H1 (cell line): ENCODE measurements around the gene APOC4. TPM values are rescaled to one million over a fixed set of nuclear protein-coding genes. Genes with fewer than 3 reads are reported as not detected.

ENCODE experiments used
- E2F6 ChIP-seq: IDR thresholded peaks from 2 replicates; pipeline ENCODE4 v1.6.1; 2012; ENCODE audit warnings: inconsistent platforms
- polyA plus RNA-seq, 7 experiments: library from polyadenylated mRNA; depleted of rRNA in 3 of 7; stranded (reverse) in 5 of 7; unstranded in 2 of 7; fragments of >200 nt in 5 of 7; fragments of 200-250 nt in 2 of 7; gene quantifications; 1 replicate in 5 of 7; 2 replicates in 1 of 7; 4 replicates in 1 of 7; pipeline versions ENCODE4 v1.2.1 to v1.2.3, GENCODE V29; 2011 to 2013; ENCODE audit warnings: missing spikeins in 2 of 7, mixed read lengths in 2 of 7
- total RNA-seq: library from RNA; stranded (reverse); fragmentation: NEBNext Ultra II Directional; extraction: Animal tissue kit (Norgen Biotek cat#: 25700); gene quantifications from 2 replicates; pipeline ENCODE4 v1.2.1, GENCODE V29; 2021

APOC4 gene
- total and polyA plus RNA-seq, 2 of the 8 experiments (the other 6 are each of a cell fraction or from before 2014, with no cell fraction given): not detected

GRCh38 chr19:44958090-44958489 lies 16.1 kb downstream of the APOC4 start (continued):
- no peak for TF ChIP-seq E2F6
